ENCODE results near the gene PPM1F. TPM values are rescaled to one million over a fixed set of nuclear protein-coding genes. Genes with fewer than 3 reads are reported as not detected.
"Not testable (repeated sequence)": the region's sequence is repeated elsewhere in the genome, so short reads cannot be mapped to it uniquely, and the experiment has no call there.

The PPM1F gene
- total RNA-seq, 1 experiment from 2014 or later = 9.2 TPM

DNA sequence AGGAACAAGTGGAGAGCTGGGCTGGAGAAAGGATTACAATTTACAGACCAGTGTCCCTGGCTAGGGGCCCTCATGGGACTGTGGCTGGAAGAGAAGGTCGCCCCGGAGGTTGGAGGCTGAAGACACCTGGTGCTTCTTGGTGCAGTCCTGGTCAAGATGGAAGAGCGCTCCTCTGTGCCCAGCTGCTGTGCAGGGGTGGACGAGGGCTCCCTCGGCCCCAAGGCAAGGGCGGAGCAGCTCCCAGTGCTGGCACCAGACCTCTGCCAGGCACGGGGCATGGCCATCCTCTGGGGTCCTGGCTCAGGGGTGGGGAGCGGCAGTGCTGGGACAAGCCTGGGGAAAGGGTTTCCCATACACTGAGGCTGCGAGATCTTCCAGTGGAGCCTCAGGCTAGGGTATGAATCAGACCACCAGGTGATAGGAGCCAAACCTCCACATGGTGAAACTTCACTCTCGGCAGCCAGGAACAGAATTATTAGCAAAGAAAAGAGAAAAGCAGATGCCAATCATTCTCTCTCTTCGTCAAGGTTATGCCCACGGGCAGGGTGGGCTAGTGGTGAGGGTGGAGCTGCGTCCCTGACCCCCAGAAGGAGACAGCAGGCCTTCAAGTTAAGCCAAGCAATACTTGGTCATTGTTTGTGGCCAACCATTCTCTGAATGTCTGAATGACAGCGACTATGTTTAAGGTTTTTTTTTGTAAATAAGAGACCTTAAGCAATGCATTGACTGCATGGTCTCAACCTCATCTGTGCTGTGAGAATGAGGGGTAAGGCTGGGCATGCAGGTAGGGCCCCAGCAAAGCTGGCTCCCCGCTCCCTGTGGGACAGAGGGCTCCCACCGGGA is 32.1 kb downstream of the PPM1F start:
- no peak for DNase-seq (ENCODE audit: low spot score)

DNA sequence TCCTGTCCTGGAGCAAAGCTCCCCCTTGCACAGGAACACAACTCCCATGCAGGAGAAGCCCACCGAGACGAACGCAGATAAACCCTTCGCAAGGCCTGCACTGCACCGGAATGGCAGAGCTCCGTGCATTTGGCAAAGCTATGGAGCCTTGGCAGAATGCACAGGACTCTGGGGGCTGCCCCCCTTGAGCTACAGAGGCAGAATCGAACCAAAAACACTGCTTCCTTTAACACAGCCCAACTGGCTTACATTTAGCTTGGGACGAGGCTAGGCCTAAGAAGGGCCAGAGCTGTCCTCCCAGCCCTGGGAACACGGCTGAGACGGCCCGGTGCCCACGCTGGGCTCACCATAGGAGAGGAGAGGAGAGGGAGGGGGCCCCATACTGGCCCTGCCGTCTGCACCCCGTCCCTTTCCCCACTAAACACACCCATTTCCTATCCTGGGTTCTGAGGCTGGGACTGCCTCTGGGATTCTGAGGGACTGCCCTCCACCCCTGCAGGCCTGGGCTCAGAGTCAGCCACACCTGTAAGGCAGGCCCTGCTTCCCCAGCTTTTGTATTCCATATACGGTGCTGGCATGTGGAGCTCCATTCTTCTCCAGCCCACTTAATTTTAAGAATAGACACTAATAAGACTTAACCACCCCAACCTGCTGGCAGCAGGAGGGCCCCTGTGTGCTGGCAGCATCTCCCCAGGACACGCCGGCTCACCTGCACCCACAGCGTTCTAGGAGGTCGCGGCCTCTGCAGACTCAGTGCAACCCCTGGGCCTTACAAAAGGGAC is 32.9 kb downstream of the PPM1F start:
- DNase-seq (ENCODE audit: low spot score) = no peak

DNA sequence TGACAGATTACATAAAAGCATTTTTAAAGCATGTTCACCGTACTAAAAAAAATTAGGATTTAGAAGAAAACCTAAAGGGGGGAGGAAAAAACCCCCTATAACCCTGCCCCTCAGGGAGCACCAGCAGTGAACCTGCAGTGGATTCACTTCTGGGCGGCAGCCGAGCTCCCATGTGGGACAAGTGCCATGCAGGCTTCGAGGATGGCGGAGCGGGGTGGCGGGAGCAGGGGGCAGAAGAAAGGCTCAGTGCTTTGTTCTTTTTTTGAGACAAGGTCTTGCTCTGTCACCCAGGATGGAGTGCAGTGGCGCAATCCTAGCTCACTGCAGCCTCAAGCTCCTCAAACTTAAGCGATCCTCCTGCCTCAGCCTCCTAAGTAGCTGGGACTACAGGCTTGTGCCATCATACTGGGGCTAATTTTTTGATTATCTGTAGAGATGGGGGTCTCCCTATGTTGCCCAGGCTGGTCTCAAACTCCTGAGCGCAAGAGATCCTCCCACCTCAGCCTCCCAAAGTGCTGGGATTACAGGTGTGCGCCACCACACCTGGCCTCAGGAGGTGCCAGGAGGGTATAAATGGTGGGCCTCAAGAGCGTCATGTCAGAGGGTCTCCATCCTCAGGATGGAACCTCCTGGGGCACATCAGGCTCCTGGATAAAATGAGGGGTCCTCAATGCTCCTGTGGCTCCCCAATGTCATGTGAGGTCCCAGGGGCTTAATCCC is 34.0 kb downstream of the PPM1F start:
- no peak for DNase-seq (ENCODE audit: low spot score)

DNA sequence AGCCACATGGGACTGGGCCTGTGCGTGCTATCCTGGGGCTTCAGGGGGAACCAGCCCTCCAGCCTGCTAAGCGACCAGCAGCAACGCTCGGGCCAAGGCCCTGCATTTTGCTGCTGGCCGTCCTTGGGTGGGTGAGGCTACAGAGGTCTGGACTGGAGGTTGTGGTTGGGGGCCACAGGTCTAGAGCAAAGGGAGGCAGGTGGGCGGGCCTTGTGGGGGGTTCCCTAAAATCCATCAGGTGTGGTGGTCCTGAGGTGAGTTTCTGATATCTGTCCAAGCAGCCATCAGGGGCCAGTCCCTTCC is 34.7 kb downstream of the PPM1F start:
- DNase-seq (ENCODE audit: low spot score) = no peak

DNA sequence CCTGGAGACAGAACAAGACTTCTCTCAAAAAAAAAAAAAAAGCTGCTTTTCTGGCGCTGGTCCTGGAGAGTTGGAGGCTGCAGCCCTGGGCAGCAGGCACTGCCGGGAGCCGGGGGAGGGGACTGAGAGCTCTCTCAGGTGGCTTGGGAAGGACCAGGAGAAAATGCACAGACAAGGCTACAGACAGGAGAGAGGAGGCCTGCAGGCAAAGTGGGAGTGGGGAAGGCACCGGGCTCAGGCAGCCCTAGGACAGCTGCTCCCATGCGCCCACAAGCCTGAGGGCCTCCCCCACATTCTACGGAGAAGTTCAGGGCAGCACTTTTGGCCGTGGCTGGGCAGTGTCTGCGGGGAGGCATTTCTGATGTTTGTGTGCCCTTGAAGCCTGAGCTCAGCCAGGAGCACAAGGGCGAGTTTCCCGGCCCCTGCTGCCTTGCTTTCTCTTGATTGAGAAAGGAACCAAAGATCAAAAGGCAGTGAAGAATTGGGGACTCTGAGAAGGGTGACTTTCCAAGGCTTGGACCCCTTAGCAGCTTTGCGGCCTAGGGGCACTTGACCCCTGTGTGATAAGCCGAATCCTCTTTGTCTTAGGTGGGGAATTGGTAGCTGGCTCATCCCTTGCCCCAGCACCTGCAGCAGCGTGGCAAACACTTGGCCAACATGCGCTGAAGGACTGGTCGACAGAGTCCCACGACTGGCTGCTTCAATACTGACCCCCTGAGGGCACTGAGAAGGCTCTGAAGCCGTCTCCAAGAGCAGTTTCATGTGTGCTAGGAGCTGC is 35.3 kb downstream of the PPM1F start:
- no peak for DNase-seq (ENCODE audit: low spot score)

DNA sequence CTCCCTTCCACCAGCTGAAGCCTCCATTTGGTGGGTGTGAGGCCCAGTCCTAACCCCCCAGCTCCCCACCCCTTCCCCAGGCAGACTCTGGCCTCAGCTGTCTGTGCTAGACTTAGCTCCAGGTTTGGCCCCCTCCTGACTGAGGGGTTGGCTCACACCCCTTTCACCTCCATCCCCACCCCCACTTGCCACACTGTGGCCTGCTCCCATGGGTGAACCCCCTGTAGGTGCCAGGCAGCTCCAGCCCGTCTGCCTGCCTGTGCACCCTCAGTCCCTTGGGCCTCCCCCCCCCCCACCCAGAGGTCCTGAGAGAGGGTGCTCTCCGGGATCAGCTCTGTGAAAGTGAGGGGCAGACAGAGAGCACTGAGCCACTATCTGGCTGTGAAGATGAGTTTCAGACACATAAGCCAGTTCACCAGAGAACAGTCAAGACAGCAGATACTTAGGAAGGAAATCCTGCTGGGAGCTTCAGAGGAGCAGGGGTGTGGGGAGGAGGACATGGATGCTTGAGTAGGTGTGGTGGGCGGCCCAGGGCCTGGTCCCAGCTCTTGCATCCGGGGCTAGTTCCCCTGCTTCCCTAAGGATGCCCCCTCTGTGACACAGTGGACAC is 36.2 kb downstream of the PPM1F start:
- no peak for DNase-seq (ENCODE audit: low spot score)

DNA sequence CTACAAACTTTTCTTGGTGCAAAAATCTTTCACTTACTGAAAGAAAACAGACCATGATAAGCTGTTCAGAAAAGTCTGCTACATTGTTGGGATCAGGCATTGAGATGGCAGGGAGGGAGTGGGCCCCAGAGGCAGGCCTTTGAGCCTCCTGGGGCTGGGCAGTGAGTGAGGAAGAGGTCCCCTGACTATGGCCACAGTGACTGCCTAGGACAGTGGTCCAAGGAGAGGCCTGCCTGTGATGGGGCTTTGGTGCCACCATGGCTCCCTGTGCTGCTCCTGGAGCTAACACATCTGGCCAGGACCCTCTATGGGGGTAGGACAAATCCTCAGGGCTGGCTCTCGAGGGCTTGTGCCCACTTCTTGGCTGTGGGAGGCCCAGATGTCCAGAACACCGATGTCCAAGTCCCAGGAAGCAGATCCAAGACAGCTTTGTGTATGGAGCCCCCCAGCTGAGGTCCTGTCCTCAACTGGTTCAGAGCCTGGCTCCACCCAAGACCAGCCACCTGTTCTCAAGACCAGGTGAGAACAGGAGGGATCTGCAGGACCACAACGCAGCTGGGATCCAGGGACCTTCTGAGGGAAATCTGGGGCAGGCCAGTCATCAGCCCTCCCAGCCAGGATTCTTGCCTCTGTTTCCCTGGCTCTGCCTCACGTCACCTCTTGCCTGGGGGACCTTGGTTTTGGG is 36.9 kb downstream of the PPM1F start:
- no peak for DNase-seq (ENCODE audit: low spot score)

DNA sequence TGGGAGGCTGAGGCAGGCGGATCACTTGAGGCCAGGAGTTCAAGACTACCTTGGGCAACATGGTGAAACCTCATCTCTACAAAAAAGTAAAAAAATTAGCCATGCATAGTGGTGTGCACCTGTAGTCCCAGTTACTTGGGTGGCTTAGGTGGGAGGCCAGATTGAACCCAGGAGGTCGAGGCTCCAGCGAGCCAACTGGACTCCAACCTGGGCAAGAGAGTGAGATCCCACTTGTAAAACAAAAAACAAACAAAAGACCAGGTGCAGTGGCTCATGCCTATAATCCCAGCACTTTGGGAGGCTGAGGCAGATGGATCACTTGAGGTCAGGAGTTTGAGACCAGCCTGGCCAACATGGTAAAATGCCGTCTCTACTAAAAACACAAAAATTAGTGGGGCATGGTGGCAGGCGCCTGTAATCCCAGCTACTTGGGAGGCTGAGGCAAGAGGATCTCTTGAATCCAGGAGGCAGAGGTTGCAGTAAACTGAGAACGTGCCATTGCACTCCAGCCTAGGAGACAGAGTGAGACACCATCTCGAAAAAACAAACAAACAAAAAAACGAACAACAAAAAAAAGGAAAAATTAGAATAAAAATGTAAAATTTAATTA is 38.5 kb downstream of the PPM1F start:
- not testable (repeated sequence) for DNase-seq (ENCODE audit: low spot score)

DNA sequence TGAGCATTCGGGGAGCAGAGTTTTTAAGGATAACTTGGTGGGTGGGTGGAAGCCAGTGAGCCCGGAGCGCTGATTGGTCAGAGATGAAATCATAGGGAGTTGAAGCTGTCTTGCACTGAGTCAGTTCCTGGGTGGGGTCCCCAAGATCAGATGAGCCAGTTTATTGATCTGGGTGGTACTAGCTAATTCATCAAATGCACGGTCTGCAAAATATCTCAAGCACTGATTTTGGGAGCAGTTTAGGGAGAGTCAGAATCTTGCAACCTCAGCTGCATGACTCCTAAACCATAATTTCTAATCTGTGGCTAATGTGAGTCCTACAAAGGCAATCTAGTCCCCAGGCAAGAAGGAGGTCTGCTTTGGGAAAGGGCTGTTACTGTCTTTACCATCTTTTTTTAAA is 42.3 kb downstream of the PPM1F start:
- not testable (repeated sequence) for DNase-seq (ENCODE audit: low spot score)

DNA sequence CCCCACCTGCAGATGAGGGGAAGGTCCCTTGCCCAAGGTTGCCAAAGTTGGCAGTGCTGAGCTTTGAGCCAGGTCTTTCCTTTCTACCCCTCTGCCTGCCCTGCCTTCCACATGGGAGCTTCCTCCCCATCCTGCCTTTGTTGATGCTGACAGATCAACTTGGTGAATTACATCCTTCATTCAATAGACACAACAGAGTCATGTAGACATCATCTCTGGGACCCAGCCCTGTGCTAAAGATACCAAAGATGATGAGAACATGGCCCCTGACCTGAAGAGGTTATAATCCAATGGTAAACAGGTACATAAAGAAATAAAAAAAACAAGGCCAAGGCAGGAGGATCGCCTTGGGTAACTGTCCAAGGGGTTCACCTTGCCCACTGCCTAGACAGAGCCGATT is 42.8 kb downstream of the PPM1F start:
- DNase-seq (ENCODE audit: low spot score) = no peak

DNA sequence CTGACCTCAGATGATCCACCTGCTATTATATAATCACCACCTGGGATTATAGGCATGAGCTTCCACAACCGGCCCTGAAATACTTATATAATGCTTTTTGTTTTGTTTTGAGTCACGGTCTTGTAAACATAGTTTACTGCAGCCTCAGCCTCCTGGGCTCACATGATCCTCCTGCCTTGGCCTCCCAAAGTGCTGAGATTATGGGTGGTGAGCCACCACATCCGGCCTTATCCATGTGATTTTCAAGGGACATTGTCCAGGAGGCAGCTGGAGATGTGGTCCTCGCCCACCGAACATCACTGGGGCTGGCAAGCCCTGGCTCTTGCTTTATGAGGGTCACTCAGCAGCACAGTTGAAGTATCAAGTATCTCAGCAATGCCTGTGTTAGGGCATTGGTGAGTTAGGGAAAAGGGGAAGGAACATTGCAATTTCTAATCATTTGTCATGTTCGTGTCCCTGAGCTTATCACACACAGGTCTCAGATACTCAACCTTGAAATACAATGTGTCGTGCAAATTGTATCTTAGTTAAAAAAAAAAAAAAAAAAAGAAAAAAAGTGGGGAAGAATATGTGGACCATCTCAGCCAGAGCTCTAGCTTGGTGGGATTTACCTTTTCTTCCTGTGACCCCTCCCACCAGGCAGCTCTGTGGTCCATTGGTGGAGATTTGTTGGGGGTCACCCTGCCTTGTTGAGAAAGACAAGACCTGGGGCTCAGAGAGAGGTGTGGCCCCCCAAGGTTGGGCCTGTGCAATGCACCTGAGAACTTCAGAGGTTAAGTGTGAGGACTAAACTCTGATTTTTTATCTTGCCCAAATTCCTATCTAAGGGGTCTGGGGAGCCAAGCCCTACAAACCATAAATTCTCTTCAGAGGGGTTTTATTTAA is 44.8 kb downstream of the PPM1F start:
- no peak for DNase-seq (ENCODE audit: low spot score)

DNA sequence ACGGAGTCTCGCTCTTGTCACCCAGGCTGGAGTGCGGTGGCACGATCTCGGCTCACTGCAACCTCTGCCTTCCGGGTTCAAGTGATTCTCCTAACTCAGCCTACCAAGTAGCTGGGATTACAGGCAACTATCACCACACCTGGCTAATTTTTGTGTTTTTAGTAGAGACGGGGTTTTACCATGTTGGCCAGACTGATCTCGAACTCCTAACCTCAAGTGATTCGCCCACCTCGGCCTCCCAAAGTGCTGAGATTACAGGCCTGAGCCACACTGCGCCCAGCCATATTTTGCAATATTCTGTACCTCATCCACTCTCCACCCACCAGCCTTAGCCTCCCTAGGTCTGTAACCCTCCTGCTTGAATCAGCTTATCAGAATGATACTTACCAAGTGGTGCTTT is 47.4 kb downstream of the PPM1F start:
- DNase-seq (ENCODE audit: low spot score) = not testable (repeated sequence)

DNA sequence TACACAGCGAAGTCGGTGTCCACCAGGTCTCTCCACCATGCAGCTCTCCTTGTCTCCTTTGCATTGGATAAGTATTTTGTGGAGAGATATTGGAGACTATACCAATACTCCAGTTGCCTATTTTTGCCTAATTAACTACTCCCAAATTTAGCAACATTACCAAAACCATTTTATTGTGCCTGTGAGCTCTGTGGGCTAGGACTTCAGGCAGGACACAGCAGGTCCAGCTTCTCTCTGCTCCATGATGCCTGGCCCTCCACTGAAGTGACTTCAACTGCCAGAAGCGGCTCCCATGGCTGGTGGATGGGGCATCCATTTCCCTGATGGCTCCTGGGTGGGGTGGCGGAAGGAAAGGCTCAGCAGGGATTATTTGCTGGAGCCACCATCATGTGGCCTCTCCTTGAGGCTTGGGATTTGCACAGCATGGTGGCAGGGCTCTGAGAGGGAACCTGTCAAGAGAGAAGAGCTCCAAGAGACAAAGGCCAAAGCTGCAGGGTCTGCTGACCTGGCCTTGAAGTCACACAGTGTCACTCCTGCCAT is 48.3 kb downstream of the PPM1F start:
- no peak for DNase-seq (ENCODE audit: low spot score)

DNA sequence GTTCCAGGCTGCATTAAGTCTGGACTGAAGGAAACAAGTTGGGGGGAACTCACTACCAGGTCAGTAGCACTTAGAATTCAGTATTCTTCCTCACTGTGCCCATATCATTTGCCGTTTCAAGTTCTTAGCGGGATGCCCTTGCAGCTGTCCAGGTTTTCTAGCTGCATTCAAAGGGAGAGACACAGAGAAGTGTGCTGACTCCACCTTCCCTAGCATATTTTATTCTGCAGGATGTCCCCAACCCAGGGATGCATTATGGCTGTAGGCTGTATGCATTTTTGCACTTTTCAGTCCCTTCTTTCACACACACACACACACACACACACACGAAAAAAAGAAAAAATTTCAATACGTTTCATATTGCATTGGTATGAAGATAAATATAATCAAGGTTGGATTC is 49.4 kb downstream of the PPM1F start:
- DNase-seq (ENCODE audit: low spot score) = no peak

DNA sequence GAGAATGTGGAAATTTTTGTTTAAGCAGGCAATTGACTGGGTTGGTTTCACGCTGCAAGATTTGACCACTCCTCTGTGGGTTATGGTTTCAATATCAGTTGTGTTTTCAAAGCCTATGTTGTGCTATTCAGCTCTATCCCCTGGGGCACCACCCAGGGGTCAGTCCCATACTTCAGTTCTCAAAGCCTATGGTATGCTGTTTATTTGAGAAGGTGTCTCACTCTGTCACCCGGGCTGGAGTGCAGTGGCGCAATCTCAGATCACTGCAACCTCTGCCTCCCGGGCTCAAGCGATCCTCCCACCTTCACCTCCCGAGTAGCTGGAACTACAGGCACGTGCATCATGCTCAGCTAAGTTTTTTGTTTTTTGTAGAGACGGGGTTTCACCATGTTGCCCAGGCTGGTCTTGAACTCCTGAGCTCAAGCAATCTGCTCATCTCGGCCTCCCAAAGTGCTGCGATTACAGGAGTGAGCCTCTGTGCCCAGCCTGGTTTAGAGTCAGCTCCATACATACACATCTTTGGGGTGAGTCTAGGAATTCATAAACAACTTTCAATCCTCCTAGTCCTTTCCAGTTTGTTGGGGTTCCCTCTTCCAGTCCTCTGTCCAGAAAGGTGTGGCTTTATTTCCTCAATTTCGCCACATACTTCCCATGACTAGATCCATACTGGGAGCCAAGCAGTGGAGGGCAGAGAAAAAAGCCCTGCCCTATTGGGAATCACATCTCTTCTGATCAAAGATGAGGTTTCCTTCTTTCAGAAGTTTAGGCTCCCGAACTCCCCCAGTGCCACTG is 50.2 kb downstream of the PPM1F start:
- DNase-seq (ENCODE audit: low spot score) = no peak

DNA sequence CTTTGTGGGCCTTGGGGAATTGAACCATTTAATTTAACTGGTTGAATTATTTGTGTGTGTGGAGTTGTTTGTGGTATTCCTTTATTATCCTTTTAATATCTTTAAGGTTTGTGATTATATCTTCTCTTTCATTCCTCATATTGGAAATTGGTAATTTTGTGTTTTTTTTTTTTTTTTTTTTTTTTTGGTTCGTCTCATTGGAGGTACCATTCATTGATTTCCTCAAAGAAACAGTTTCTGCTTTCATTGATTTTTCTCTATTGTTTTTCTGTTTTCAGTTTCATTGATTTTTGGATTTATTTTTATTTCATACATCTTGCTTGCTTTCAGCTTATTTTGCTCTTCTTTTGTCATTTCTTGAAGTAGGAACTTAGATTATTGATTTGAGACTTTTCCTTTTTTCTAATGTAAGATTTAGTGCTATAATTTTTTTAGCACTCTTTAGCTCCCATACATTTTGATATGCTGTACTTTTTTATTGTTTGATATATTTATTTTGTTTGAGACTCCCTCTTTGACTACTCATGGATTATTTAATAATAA is 54.2 kb downstream of the PPM1F start:
- DNase-seq (ENCODE audit: low spot score) = no peak

DNA sequence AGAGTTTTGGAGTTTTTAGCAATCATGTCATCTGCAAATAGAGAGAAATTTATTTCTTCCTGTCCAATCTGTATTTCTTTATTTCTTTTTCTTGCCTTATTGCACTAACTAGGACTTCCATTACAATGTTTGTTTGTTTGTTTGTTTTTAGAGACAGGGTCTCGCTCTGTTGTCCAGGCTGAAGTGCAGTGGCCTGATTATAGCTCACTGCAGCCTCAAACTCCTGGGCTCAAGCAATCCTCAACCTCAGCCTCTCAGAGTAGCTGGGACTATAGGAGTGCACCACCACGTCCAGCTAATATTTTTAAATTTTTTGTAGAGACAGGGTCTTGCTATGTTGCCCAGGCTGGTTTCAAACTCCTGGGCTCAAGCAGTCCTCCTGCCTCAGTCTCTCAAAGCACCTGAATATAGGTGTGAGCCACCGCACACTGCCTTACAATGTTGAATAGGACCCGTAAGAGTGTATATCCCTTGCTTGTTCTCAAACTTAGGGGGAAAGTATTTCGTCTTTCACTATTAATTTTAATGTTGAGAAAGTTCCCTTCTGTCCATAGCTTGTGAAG is 55.6 kb downstream of the PPM1F start:
- DNase-seq (ENCODE audit: low spot score) = no peak

DNA sequence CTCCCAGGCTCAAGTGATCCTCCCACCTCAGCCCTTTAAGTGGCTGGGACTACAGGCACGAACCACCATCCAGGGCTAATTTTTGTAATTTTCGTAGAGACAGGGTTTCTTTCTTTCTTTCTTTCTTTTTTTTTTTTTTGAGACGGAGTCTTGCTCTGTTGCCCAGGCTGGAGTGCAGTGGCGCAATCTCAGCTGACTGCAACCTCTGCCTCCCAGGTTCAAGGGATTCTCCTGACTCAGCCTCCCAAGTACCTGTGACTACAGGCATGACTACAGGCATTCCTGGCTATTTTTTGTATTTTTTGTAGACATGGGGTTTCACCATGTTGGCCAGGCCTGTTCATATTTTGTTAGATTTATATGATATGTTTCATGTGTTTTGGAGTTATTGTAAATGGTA is 56.4 kb downstream of the PPM1F start:
- not testable (repeated sequence) for DNase-seq (ENCODE audit: low spot score)
